Measurements from ENCODE around the gene CHRNG.

Gene CHRNG

DNA sequence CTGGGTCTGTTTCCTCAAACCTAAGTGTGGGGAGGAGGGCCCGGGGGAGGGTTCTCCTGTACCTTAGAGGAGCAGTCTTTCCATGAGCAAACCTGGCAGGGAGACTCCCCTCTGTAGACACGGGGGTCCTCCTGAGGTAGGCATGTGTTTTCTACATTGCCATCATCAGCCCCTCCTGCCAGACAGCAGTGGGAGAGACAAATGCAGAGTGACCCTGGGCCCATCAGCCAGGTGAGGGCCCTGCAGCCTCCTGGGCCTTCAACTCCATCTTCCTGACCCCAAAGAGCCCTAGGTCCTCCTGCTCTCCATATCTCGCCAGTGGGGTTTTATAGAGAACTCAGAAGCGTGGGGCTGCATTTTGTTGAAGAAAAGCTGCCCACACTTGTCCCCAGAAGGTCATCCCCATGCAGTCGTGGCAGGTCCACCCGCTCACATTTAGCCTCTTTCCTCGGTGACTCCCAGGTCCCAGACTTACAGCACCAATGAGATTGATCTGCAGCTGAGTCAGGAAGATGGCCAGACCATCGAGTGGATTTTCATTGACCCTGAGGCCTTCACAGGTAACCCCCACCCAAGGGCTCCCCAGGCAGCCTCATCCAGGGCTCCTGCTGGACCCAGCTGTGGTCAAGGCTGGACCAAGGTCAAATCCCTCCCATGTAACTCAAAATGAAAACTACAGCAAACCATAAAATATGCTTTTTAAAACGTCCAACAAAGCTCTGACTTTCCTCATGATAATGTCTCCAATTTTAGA, 2.6 kb downstream of the CHRNG start (continued):
- TF ChIP-seq, protein P1, sequence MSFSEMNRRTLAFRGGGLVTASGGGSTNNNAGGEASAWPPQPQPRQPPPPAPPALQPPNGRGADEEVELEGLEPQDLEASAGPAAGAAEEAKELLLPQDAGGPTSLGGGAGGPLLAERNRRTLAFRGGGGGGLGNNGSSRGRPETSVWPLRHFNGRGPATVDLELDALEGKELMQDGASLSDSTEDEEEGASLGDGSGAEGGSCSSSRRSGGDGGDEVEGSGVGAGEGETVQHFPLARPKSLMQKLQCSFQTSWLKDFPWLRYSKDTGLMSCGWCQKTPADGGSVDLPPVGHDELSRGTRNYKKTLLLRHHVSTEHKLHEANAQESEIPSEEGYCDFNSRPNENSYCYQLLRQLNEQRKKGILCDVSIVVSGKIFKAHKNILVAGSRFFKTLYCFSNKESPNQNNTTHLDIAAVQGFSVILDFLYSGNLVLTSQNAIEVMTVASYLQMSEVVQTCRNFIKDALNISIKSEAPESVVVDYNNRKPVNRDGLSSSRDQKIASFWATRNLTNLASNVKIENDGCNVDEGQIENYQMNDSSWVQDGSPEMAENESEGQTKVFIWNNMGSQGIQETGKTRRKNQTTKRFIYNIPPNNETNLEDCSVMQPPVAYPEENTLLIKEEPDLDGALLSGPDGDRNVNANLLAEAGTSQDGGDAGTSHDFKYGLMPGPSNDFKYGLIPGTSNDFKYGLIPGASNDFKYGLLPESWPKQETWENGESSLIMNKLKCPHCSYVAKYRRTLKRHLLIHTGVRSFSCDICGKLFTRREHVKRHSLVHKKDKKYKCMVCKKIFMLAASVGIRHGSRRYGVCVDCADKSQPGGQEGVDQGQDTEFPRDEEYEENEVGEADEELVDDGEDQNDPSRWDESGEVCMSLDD (tag by site-specific recombination; IDR thresholded peaks at IDR 0.05) = no peak
- TF ChIP-seq, protein P2, sequence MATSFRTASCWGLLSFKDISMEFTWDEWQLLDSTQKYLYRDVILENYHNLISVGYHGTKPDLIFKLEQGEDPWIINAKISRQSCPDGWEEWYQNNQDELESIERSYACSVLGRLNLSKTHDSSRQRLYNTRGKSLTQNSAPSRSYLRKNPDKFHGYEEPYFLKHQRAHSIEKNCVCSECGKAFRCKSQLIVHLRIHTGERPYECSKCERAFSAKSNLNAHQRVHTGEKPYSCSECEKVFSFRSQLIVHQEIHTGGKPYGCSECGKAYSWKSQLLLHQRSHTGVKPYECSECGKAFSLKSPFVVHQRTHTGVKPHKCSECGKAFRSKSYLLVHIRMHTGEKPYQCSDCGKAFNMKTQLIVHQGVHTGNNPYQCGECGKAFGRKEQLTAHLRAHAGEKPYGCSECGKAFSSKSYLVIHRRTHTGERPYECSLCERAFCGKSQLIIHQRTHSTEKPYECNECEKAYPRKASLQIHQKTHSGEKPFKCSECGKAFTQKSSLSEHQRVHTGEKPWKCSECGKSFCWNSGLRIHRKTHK (tag by site-specific recombination; IDR thresholded peaks at IDR 0.05) = no peak

DNA sequence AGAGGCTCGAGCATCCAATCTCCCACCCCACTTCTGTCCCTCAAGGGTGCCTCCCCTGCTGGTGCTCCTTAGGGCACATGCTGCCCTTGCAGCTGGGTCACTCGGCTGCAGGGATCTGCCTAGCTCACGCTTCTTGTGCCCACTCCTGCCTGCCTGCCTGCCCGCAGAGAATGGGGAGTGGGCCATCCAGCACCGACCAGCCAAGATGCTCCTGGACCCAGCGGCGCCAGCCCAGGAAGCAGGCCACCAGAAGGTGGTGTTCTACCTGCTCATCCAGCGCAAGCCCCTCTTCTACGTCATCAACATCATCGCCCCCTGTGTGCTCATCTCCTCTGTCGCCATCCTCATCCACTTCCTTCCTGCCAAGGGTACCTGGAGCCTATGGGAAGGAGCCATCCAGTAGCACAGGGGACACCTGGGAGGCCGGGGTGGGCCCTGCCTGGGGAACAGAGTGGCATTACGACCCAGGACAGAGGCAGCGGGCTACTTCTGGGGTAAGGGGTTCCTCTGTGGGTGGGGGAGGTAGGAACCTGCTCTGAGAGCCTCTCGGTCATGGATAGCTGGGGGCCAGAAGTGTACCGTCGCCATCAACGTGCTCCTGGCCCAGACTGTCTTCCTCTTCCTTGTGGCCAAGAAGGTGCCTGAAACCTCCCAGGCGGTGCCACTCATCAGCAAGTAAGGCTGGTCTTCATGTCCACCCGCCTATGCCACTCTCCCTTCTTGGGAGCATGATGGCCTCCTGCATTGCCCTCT, 3.4 kb downstream of the CHRNG start:
- Histone ChIP-seq H3K9me3 (ENCODE audit: control insufficient read depth, insufficient read depth, low read depth, low read length) (no peaks in the 10 kb centered on the region), H3K36me3 (ENCODE audit: control insufficient read depth in 2 of 2, insufficient read depth in 1 of 2, low read length in 2 of 2) (peaks cover 12 to 29% of the 10 kb centered on the region in 2 experiments; a peak in 2 of 3 replicates), H3K4me1 (ENCODE audit: control insufficient read depth, insufficient read depth, low read length) (no peaks in the 10 kb centered on the region), H3K4me3 (ENCODE audit: low read depth, low read length) (no peak overlapping the region), H3K27ac (ENCODE audit: extremely low read depth, low read depth, low read length) (no peak overlapping the region)
- TF ChIP-seq, protein P3, sequence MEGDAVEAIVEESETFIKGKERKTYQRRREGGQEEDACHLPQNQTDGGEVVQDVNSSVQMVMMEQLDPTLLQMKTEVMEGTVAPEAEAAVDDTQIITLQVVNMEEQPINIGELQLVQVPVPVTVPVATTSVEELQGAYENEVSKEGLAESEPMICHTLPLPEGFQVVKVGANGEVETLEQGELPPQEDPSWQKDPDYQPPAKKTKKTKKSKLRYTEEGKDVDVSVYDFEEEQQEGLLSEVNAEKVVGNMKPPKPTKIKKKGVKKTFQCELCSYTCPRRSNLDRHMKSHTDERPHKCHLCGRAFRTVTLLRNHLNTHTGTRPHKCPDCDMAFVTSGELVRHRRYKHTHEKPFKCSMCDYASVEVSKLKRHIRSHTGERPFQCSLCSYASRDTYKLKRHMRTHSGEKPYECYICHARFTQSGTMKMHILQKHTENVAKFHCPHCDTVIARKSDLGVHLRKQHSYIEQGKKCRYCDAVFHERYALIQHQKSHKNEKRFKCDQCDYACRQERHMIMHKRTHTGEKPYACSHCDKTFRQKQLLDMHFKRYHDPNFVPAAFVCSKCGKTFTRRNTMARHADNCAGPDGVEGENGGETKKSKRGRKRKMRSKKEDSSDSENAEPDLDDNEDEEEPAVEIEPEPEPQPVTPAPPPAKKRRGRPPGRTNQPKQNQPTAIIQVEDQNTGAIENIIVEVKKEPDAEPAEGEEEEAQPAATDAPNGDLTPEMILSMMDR (tag by site-specific recombination; IDR thresholded peaks at IDR 0.05) = 0 out of 2 replicates have a peak, but pooled peaks have one; percentile 18
- TF ChIP-seq ZNF670 (tag by site-specific recombination; IDR thresholded peaks at IDR 0.05; ENCODE audit: low read depth) = no peak
- POLR2A ChIA-PET = no interaction called here
- CTCF ChIA-PET = interaction anchor here (0.5 kb wide), 1 partner anchor 401 kb away, joined by 3 read pairs; no protein-coding TSS in a partner anchor

DNA sequence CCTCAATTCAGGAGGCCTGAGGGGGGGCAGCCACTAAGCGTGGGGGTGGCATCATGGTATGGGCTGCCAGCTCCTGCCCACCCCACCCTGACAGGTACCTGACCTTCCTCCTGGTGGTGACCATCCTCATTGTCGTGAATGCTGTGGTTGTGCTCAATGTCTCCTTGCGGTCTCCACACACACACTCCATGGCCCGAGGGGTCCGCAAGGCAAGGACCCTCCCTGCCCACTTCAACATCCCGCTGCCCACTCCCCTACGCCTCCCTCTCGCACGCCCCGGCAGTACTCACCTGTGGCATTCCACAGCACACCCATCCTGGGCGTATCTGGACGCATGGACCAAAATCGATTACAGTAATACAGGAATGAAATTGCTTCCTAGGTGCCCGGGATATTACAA, 4.0 kb downstream of the CHRNG start:
- Histone ChIP-seq H3K36me3 (ENCODE audit: control insufficient read depth in 2 of 2, insufficient read depth in 1 of 2, low read length in 2 of 2) (peaks cover 12 to 29% of the 10 kb centered on the region in 2 experiments; a peak in 2 of 3 replicates), H3K4me1 (ENCODE audit: control insufficient read depth, insufficient read depth, low read length) (no peaks in the 10 kb centered on the region), H3K9me3 (ENCODE audit: control insufficient read depth, insufficient read depth, low read depth, low read length) (no peaks in the 10 kb centered on the region), H3K4me3 (ENCODE audit: low read depth, low read length) (no peak overlapping the region), H3K27ac (ENCODE audit: extremely low read depth, low read depth, low read length) (no peak overlapping the region)
- ChIA-PET POLR2A (no interaction called here), CTCF (interaction anchor here (1.7 kb wide), 1 partner anchor 21 kb away, joined by 4 read pairs; no protein-coding TSS in a partner anchor)
- TF ChIP-seq ZNF624 (tag by site-specific recombination; IDR thresholded peaks at IDR 0.05) (no peak), OSR2 (tag by site-specific recombination; IDR thresholded peaks at IDR 0.05) (no peak), ZNF560 (tag by site-specific recombination; IDR thresholded peaks at IDR 0.05; ENCODE audit: borderline replicate concordance) (no peak), SCRT1 (tag by site-specific recombination; IDR thresholded peaks at IDR 0.05; ENCODE audit: borderline replicate concordance) (peak; percentile 18; the same call in 1 of the 2 replicates)
- TF ChIP-seq, protein P4, sequence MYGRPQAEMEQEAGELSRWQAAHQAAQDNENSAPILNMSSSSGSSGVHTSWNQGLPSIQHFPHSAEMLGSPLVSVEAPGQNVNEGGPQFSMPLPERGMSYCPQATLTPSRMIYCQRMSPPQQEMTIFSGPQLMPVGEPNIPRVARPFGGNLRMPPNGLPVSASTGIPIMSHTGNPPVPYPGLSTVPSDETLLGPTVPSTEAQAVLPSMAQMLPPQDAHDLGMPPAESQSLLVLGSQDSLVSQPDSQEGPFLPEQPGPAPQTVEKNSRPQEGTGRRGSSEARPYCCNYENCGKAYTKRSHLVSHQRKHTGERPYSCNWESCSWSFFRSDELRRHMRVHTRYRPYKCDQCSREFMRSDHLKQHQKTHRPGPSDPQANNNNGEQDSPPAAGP (tag by site-specific recombination; IDR thresholded peaks at IDR 0.05) = no peak
